Thyroid gland (tissue), 4 donors: ENCODE data around the gene TCEAL1.

ENCODE experiments used
- POLR2A ChIP-seq, 2 donors: fragments of 450-650 bp; IDR thresholded peaks; one replicate each; pipeline ENCODE4 v1.6.1; 2017; ENCODE audit warnings: antibody characterized with exemption in 2 of 2, mild to moderate bottlenecking in 2 of 2, moderate library complexity in 1 of 2
- TF ChIP-seq, protein P1 (sequence below), 6 experiments: fragments of 200-600 bp in 3 of 6; fragments of 450-650 bp in 3 of 6; sonication (generic) in 3 of 6; IDR thresholded peaks; one replicate each; pipeline ENCODE4 v1.5.1; 2016 to 2019; ENCODE audit warnings: antibody characterized with exemption in 6 of 6, mild to moderate bottlenecking in 2 of 6, inconsistent platforms in 1 of 6, moderate library complexity in 1 of 6

DNA sequence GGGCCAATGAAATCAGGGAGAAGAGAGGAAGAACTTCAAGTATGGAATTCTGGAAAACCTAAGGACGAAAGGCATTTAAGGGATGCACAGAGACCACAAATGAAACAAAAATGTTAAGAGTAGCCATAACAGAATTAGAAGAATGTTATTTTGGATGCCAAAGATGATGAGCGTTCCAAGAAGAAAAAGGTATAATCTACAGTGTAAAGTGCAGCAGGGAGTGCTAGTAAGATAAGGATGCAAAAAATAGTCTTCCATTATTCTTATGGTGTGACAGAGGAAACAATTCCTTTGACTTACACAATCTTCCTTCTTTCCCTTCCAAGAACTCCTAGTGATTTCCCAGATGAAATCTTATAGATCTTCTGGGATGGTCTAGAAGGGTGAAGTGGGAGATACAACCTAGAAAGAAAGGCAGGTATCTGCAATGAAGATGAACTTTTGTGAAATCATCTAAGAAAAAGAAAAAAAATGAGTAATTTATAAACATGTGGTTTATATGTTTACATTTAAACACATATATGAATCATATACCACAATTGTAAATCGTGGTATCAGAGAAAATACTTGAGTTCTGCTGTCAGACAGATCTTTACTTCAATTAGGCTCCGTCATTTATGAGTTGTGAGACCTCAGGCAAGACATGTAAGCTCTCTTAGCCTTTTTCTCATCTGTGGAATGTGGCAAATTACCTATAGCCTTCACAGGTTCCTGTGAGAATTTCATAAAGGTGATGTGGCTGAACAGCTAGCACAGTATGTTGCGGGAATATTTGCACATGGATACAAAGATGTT is 49.6 kb downstream of the TCEAL1 start:
- TF ChIP-seq, protein P1, sequence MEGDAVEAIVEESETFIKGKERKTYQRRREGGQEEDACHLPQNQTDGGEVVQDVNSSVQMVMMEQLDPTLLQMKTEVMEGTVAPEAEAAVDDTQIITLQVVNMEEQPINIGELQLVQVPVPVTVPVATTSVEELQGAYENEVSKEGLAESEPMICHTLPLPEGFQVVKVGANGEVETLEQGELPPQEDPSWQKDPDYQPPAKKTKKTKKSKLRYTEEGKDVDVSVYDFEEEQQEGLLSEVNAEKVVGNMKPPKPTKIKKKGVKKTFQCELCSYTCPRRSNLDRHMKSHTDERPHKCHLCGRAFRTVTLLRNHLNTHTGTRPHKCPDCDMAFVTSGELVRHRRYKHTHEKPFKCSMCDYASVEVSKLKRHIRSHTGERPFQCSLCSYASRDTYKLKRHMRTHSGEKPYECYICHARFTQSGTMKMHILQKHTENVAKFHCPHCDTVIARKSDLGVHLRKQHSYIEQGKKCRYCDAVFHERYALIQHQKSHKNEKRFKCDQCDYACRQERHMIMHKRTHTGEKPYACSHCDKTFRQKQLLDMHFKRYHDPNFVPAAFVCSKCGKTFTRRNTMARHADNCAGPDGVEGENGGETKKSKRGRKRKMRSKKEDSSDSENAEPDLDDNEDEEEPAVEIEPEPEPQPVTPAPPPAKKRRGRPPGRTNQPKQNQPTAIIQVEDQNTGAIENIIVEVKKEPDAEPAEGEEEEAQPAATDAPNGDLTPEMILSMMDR (IDR thresholded peaks at IDR 0.05): no peak
- TF ChIP-seq POLR2A (IDR thresholded peaks at IDR 0.05): no peak
